Loucy (cell line): ENCODE data around the gene CUBN.

Experiments used
- H2AFZ ChIP-seq: fragments of 200-600 bp; sonication (generic); 2 replicates; pipeline ENCODE4 v1.6.0; 2016; ENCODE audit warnings: antibody characterized with exemption, mild to moderate bottlenecking, low read length, moderate library complexity
- H3F3A ChIP-seq: fragments of 200-600 bp; 2 replicates; pipeline ENCODE4 v1.6.0; 2016; ENCODE audit warnings: antibody characterized with exemption, low read depth, mild to moderate bottlenecking
- H3K27me3 ChIP-seq: fragments of 200-600 bp; sonication (generic); 2 replicates; pipeline ENCODE4 v1.6.1; 2014; ENCODE audit warnings: low read length, mild to moderate bottlenecking; ENCODE audit not compliant: insufficient read depth, poor library complexity, severe bottlenecking
- H3K36me3 ChIP-seq: fragments of 200-600 bp; sonication (generic); 2 replicates; pipeline ENCODE4 v1.6.1; 2016; ENCODE audit warnings: low read length; ENCODE audit not compliant: insufficient read depth
- H3K4me1 ChIP-seq: fragments of 200-600 bp; sonication (generic); 2 replicates; pipeline ENCODE4 v1.5.1; 2014; ENCODE audit warnings: low read length, mild to moderate bottlenecking; ENCODE audit not compliant: insufficient read depth, poor library complexity, severe bottlenecking
- H3K4me2 ChIP-seq: fragments of 200-600 bp; sonication (generic); 2 replicates; pipeline ENCODE4 v1.6.0; 2014; ENCODE audit warnings: antibody characterized with exemption, low read length, low read depth, mild to moderate bottlenecking; ENCODE audit not compliant: poor library complexity, severe bottlenecking
- H3K4me3 ChIP-seq: fragments of 200-600 bp; sonication (generic); 2 replicates; pipeline ENCODE4 v1.5.1; 2014; ENCODE audit warnings: low read length, mild to moderate bottlenecking, mixed read lengths; ENCODE audit not compliant: poor library complexity, severe bottlenecking
- H3K79me2 ChIP-seq: fragments of 200-600 bp; sonication (generic); 2 replicates; pipeline ENCODE4 v1.6.1; 2014; ENCODE audit warnings: low read length; ENCODE audit not compliant: insufficient read depth
- H3K9ac ChIP-seq: fragments of 200-600 bp; sonication (generic); 2 replicates; pipeline ENCODE4 v1.6.0; 2014; ENCODE audit warnings: mild to moderate bottlenecking, low read depth, low read length, moderate library complexity; ENCODE audit not compliant: poor library complexity, severe bottlenecking
- H3K9me2 ChIP-seq: fragments of 200-600 bp; sonication (generic); replicated peaks from 2 replicates; pipeline ENCODE4 v1.6.1; 2016; ENCODE audit warnings: low read depth, low read length, mixed read lengths
- H3K9me3 ChIP-seq: fragments of 200-600 bp; sonication (generic); 2 replicates; pipeline ENCODE4 v1.6.1; 2014; ENCODE audit warnings: mild to moderate bottlenecking, antibody characterized with exemption, low read length, low read depth; ENCODE audit not compliant: insufficient read depth
- H4K20me1 ChIP-seq: fragments of 200-600 bp; sonication (generic); 2 replicates; pipeline ENCODE4 v1.6.0; 2014; ENCODE audit warnings: antibody characterized with exemption, low read length, mild to moderate bottlenecking; ENCODE audit not compliant: insufficient read depth, poor library complexity, severe bottlenecking
- EZH2phosphoT487 ChIP-seq: fragments of 200-600 bp; IDR thresholded peaks from 2 replicates; pipeline ENCODE4 v1.6.1; 2018; ENCODE audit warnings: antibody characterized with exemption, mild to moderate bottlenecking, moderate library complexity, borderline replicate concordance
- TF ChIP-seq, protein P1 (sequence below): fragments of 200-600 bp; sonication (generic); conservative IDR thresholded peaks from 2 replicates; pipeline ENCODE4 v1.5.1; 2014; ENCODE audit warnings: mild to moderate bottlenecking, antibody characterized with exemption, low read length

The CUBN gene

DNA sequence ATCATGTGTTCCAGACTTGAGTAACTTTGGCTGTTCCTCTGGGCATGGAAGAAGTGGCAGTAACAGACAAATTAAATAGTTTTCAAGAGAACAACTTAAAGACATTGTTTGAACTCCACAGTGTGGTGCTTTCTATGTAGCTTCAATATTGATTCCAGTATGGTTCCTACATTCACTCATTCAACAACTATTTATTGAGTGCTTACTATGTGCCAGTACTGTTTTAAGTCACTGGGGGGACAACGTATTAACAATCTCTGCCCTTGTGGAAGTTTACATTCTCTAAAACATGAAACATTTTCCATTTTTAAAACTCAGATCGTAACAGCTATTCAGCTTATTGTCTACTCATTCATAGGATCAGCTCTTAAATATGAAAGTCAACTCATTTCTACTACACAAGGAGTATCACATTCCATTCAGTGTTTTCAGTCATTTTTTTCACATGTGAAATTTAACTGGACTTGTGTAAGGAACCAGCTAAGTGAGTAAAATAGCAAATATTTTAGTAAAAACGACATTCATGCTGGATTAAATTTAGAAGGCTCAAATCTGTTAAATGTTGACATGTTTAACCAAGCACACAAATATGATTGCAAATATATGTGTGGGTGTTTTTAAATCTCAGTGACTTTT is 13.6 kb upstream of the CUBN start:
- no peak for TF ChIP-seq EZH2phosphoT487
- TF ChIP-seq, protein P1, sequence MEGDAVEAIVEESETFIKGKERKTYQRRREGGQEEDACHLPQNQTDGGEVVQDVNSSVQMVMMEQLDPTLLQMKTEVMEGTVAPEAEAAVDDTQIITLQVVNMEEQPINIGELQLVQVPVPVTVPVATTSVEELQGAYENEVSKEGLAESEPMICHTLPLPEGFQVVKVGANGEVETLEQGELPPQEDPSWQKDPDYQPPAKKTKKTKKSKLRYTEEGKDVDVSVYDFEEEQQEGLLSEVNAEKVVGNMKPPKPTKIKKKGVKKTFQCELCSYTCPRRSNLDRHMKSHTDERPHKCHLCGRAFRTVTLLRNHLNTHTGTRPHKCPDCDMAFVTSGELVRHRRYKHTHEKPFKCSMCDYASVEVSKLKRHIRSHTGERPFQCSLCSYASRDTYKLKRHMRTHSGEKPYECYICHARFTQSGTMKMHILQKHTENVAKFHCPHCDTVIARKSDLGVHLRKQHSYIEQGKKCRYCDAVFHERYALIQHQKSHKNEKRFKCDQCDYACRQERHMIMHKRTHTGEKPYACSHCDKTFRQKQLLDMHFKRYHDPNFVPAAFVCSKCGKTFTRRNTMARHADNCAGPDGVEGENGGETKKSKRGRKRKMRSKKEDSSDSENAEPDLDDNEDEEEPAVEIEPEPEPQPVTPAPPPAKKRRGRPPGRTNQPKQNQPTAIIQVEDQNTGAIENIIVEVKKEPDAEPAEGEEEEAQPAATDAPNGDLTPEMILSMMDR, result no peak
- no peaks in the 10 kb centered on the region for H3K79me2 ChIP-seq

DNA sequence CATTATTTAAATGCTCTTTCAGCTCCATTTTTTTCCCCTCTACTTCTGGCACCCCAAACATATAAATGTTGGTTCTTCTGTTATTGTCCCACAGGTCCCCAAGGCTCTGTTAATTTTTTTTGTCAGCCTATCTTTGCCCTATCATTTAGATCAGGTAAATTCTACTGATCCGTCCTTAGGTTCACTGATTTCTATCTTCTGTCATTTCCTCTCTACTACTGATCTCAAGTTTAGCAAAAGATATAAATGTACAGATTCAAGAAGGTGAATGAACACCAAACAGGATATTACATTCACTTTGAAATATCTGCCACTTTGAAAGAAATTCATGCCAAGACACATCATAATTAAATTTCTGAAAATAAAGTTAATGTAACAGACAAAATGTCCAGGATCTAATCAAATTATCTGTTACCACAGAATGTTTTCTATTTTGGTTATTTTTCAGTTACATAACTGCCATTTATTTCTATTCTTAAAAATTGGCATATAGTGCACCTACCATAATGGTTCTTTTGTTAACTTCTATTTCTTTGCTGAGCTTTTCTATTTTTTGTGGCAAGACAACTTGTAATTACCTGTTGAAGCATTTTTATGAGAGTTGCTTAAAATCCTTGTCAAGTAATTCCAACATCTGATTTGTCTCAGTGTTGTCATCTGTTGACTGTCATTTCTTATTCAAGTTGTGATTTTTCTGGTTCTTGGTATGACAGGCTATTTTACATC is 12.1 kb upstream of the CUBN start:
- Histone ChIP-seq H3K27me3 (no peaks in the 10 kb centered on the region), H4K20me1 (no peaks in the 10 kb centered on the region), H3K9ac (no peak overlapping the region), H3K9me2 (no peaks in the 10 kb centered on the region), H3K4me1 (peaks cover 11% of the 10 kb centered on the region), H3K79me2 (no peaks in the 10 kb centered on the region), H3F3A (no peaks in the 10 kb centered on the region), H3K36me3 (no peaks in the 10 kb centered on the region), H3K9me3 (no peaks in the 10 kb centered on the region), H2AFZ (no peak overlapping the region), H3K4me2 (no peak overlapping the region), H3K4me3 (no peak overlapping the region)
- TF ChIP-seq EZH2phosphoT487, result no peak
- TF ChIP-seq, protein P1, result no peak

More for the DNA sequence above, 13.6 kb upstream of the CUBN start:
- Histone ChIP-seq H4K20me1 (no peaks in the 10 kb centered on the region), H3K27me3 (no peaks in the 10 kb centered on the region), H3K4me1 (peaks cover 12% of the 10 kb centered on the region), H3K4me3 (no peak overlapping the region), H3F3A (no peaks in the 10 kb centered on the region), H3K9me2 (no peaks in the 10 kb centered on the region), H3K36me3 (no peaks in the 10 kb centered on the region), H2AFZ (no peak overlapping the region), H3K4me2 (no peak overlapping the region), H3K9me3 (no peaks in the 10 kb centered on the region), H3K9ac (no peak overlapping the region)

DNA sequence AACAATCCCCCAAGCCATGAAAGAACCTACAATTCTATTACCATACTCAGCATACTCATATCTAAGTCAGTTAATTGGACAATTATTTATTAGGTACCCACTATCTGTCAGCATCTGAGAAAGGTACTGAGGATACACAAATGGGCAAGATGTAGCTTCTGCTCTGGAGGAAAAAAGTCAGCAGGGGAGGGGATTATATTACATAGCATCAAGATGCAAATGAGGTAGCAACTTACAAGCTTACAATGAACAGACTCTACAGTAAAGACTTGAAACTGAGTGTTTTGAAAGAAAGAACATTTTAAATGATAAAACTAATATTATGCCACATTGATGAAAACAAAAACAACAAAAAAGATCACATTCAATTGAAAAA is 10.8 kb upstream of the CUBN start:
- no peaks in the 10 kb centered on the region for H3F3A ChIP-seq
- H2AFZ ChIP-seq, result no peak overlapping the region

More for the DNA sequence above, 10.8 kb upstream of the CUBN start:
- no peaks in the 10 kb centered on the region for H4K20me1 ChIP-seq
- TF ChIP-seq EZH2phosphoT487, result no peak
- TF ChIP-seq, protein P1, result no peak
- no peak overlapping the region for H3K4me2 ChIP-seq
- H3K79me2 ChIP-seq, result no peaks in the 10 kb centered on the region
- H3K36me3 ChIP-seq, result no peaks in the 10 kb centered on the region
- H3K4me1 ChIP-seq, result peaks cover 11% of the 10 kb centered on the region
- H3K9ac ChIP-seq, result no peak overlapping the region
- no peaks in the 10 kb centered on the region for H3K9me3 ChIP-seq
- H3K9me2 ChIP-seq, result no peaks in the 10 kb centered on the region
- no peak overlapping the region for H3K4me3 ChIP-seq
- H3K27me3 ChIP-seq, result no peaks in the 10 kb centered on the region
